SK-N-SH (cell line): ENCODE measurements around the gene EML1.

Experiments
- CTCF ChIP-seq: fragments of 200-600 bp; sonication (generic); IDR thresholded peaks from 2 replicates; pipeline ENCODE4 v1.6.1; 2017; ENCODE audit warnings: antibody characterized with exemption, mild to moderate bottlenecking, moderate library complexity
- EZH2phosphoT487 ChIP-seq: fragments of 200-600 bp; sonication (generic); IDR thresholded peaks from 2 replicates; pipeline ENCODE4 v1.6.1; 2017; ENCODE audit warnings: low read depth, mixed run types, mild to moderate bottlenecking, antibody characterized with exemption, moderate library complexity, borderline replicate concordance
- TAF1 ChIP-seq: IDR thresholded peaks from 2 replicates; pipeline ENCODE4 v1.6.1; 2012; ENCODE audit warnings: low read depth, mild to moderate bottlenecking, low read length, moderate library complexity, borderline replicate concordance
- YY1 ChIP-seq: IDR thresholded peaks from 2 replicates; pipeline ENCODE4 v1.4.0; 2012; ENCODE audit warnings: low read depth, mild to moderate bottlenecking

- TF ChIP-seq TAF1 (no peak), CTCF (peak; percentile 89), YY1 (no peak), EZH2phosphoT487 (no peak)
Measured at GRCh38 chr14:99884834-99885648, 91.8 kb downstream of the EML1 start.
